Vagina (tissue), 2 donors: ENCODE results near the gene HSPA12A. TPM values are rescaled to one million over a fixed set of nuclear protein-coding genes. Genes with fewer than 3 reads are reported as not detected.

ENCODE experiments used
- DNase-seq, 2 donors: peaks; one replicate each; pipeline ENCODE4 v3.0.0-alpha.2; 2017; ENCODE audit errors: extremely low spot score in 2 of 2
- H3K27ac ChIP-seq: fragments of 200-600 bp; sonication (generic); one replicate; pipeline ENCODE4 v1.5.1; 2019
- H3K27me3 ChIP-seq: fragments of 200-600 bp; sonication (generic); one replicate; pipeline ENCODE4 v1.5.1; 2019
- H3K36me3 ChIP-seq, 2 donors: fragments of 200-600 bp; sonication (generic); one replicate each; pipeline ENCODE4 v1.5.1; 2017 to 2019
- H3K4me1 ChIP-seq: fragments of 200-600 bp; sonication (generic); one replicate; pipeline ENCODE4 v1.5.1; 2019
- H3K4me3 ChIP-seq, 2 donors: fragments of 200-600 bp; sonication (generic); 1 replicate in 1 of 2; 2 replicates in 1 of 2; pipeline ENCODE4 v1.5.1; 2016 to 2019
- H3K9me3 ChIP-seq: fragments of 200-600 bp; sonication (generic); one replicate; pipeline ENCODE4 v1.5.1; 2019
- POLR2A ChIP-seq, 2 donors: fragments of 450-650 bp; IDR thresholded peaks; one replicate each; pipeline ENCODE4 v1.6.1; 2017; ENCODE audit warnings: antibody characterized with exemption in 2 of 2, mild to moderate bottlenecking in 2 of 2, moderate library complexity in 2 of 2
- POLR2AphosphoS5 ChIP-seq, 2 donors: sonication (generic); formaldehyde crosslinking; IDR thresholded peaks; one replicate each; pipeline ENCODE4 v1.9.0; 2017; ENCODE audit warnings: antibody characterized with exemption in 2 of 2, mild to moderate bottlenecking in 2 of 2, low read depth in 1 of 2; ENCODE audit not compliant: insufficient read depth in 1 of 2
- intact Hi-C: fragments of 100-400 bp; cut with DNase I; formaldehyde crosslinking; loops from one replicate; pipeline ENCODE4 v1.15.1; 2023
- total RNA-seq: library from RNA; depleted of rRNA; stranded (reverse); fragments of >200 nt; gene quantifications from one replicate; pipeline ENCODE4 v1.2.3, GENCODE V29; 2016
- TF ChIP-seq, protein P1 (sequence below), 3 experiments: fragments of 450-650 bp in 2 of 3; fragments of 200-600 bp in 1 of 3; sonication (generic) in 1 of 3; IDR thresholded peaks; one replicate each; pipeline ENCODE4 v1.5.1; 2017 to 2019; ENCODE audit warnings: antibody characterized with exemption in 3 of 3, mild to moderate bottlenecking in 2 of 3, moderate library complexity in 2 of 3

HSPA12A gene
- total RNA-seq, 1 donor from 2014 or later = 28.7 TPM

DNA sequence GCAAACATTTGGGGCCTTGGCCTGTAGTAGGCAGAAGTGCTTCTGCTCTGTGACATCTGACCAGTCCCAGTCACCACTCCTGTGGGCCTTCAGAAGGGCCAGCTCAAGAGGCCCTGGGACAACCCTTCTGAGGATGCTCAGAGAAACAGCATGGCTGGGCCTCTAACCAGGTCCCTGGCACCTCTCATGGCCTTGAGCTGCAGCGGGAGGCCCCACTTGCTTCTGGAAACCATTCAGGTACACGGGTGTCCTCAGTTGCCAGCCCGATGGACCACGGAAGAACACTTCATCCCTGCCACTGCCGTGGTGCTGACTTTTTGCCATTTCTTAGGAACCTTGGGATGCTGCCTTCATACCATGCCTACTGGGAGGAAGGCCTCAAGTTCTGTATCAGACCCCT lies 57.6 kb downstream of the HSPA12A start:
- Histone ChIP-seq H3K4me1 (peaks cover 26% of the 10 kb centered on the region), H3K4me3 (no peak overlapping the region), H3K9me3 (no peaks in the 10 kb centered on the region), H3K27ac (no peak overlapping the region), H3K36me3 (no peaks in the 10 kb centered on the region), H3K27me3 (no peaks in the 10 kb centered on the region)
- intact Hi-C loops = loop anchor here (5.0 kb wide), 1 partner anchor 103 kb away; no protein-coding TSS in a partner anchor
- no peak for DNase-seq
- TF ChIP-seq POLR2AphosphoS5 (IDR thresholded peaks at IDR 0.05; ENCODE audit: insufficient read depth in 1 of 2, low read depth in 1 of 2) = no peak
- TF ChIP-seq POLR2A (IDR thresholded peaks at IDR 0.05) = no peak
- TF ChIP-seq, protein P1, sequence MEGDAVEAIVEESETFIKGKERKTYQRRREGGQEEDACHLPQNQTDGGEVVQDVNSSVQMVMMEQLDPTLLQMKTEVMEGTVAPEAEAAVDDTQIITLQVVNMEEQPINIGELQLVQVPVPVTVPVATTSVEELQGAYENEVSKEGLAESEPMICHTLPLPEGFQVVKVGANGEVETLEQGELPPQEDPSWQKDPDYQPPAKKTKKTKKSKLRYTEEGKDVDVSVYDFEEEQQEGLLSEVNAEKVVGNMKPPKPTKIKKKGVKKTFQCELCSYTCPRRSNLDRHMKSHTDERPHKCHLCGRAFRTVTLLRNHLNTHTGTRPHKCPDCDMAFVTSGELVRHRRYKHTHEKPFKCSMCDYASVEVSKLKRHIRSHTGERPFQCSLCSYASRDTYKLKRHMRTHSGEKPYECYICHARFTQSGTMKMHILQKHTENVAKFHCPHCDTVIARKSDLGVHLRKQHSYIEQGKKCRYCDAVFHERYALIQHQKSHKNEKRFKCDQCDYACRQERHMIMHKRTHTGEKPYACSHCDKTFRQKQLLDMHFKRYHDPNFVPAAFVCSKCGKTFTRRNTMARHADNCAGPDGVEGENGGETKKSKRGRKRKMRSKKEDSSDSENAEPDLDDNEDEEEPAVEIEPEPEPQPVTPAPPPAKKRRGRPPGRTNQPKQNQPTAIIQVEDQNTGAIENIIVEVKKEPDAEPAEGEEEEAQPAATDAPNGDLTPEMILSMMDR (IDR thresholded peaks at IDR 0.05) = no peak

DNA sequence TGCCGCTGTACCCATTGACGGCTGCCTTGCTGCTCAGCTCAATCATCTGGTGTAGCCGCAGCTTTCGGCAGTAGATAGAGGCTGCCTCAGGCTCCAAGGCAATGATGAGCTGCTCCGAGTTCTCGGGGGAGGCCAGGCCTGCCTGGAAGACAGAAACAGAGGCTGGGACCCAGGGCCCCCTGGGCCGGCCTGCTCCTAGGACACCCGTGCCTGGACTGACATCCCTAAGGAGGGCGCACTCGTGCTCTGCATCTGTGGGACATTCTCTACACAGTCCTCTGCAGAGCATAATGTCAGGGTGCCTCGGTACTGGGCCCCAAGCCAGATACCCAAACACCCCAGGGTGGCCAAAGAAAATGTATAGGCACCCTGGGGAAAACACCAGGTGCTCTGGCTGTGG lies 58.5 kb downstream of the HSPA12A start:
- Histone ChIP-seq H3K36me3 (no peaks in the 10 kb centered on the region), H3K4me3 (no peak overlapping the region), H3K27me3 (no peaks in the 10 kb centered on the region), H3K27ac (no peak overlapping the region), H3K9me3 (no peaks in the 10 kb centered on the region), H3K4me1 (peaks cover 17% of the 10 kb centered on the region)
- TF ChIP-seq, protein P1 (IDR thresholded peaks at IDR 0.05) = no peak
- no peak for TF ChIP-seq POLR2A (IDR thresholded peaks at IDR 0.05)
- TF ChIP-seq POLR2AphosphoS5 (IDR thresholded peaks at IDR 0.05; ENCODE audit: insufficient read depth in 1 of 2, low read depth in 1 of 2) = no peak
- intact Hi-C loops = loop anchor here (5.0 kb wide), 1 partner anchor 103 kb away; no protein-coding TSS in a partner anchor
- DNase-seq = no peak

DNA sequence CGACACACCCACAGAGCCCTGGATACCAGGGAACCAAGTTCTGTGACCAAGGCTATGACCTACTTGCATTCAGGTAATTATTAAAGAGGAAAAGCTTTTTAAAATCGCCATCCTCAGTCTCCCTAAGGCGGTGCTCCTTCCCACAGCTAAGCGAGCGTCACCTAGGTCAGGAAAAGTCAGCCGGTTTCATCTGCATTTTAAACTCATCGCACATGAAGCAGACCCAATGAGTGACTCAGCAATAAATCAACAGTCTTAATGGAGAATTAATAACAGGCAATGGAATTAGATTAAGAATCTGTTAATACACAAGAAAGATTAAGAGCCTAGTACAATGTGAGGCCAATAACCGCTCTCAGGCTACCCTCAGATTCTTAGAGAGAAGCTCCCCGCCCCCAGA lies 59.2 kb downstream of the HSPA12A start:
- Histone ChIP-seq H3K4me1 (peaks cover 12% of the 10 kb centered on the region), H3K9me3 (no peaks in the 10 kb centered on the region), H3K4me3 (no peak overlapping the region), H3K27ac (no peak overlapping the region), H3K27me3 (no peaks in the 10 kb centered on the region), H3K36me3 (no peaks in the 10 kb centered on the region)
- TF ChIP-seq POLR2A (IDR thresholded peaks at IDR 0.05) = no peak
- no peak for TF ChIP-seq POLR2AphosphoS5 (IDR thresholded peaks at IDR 0.05; ENCODE audit: insufficient read depth in 1 of 2, low read depth in 1 of 2)
- TF ChIP-seq, protein P1 (IDR thresholded peaks at IDR 0.05) = no peak
- intact Hi-C loops = loop anchor here (5.0 kb wide), 1 partner anchor 104 kb away; no protein-coding TSS in a partner anchor
- DNase-seq = no peak

DNA sequence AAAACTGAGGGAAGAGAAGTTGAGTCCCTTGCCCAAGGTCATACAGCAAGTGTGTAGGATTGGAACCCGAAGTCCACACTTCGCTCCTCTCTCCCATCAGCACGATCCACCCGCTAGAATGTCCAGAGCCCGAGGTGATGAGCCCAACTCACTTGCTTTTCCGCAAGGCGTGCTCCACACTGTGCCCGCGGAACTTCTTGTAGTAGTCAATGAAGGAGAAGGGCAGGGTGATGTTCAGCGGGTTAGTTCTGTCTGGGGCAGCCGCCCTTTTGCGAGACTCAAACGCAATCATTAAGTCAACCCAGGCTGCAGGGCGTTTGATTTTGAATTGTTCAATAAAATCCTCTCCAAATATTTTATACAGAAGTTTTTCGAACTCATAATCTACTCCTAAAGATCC lies 63.0 kb downstream of the HSPA12A start:
- intact Hi-C loops = no loop called here
- TF ChIP-seq POLR2AphosphoS5 (IDR thresholded peaks at IDR 0.05; ENCODE audit: insufficient read depth in 1 of 2, low read depth in 1 of 2) (no peak), POLR2A (IDR thresholded peaks at IDR 0.05) (no peak)
- TF ChIP-seq, protein P1 (IDR thresholded peaks at IDR 0.05) = no peak
- Histone ChIP-seq H3K27me3 (no peaks in the 10 kb centered on the region), H3K4me1 (peaks cover 5% of the 10 kb centered on the region), H3K4me3 (no peak overlapping the region), H3K27ac (no peak overlapping the region), H3K9me3 (no peaks in the 10 kb centered on the region), H3K36me3 (peaks cover 0 to 5% of the 10 kb centered on the region in 2 donors)
- DNase-seq = no peak

DNA sequence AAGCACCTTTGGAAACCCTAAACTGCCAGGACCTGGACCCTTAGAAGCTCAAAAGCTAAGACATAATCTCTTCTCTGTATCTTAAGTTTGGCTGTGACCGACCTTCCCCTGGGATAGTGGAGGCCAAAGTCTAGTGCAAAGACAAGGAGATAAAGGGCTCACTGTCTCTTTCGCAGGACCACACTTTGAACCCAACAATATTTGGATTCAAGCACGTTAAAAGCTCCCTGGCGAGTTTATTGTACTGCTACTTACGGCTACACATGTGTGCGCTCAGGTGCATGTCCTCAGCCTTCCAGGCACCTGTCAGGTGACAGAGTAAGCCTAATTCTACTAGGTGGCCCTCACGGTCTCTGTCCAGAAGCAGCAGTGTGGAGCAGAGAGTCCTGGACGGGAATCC lies 65.7 kb downstream of the HSPA12A start:
- TF ChIP-seq POLR2AphosphoS5 (IDR thresholded peaks at IDR 0.05; ENCODE audit: insufficient read depth in 1 of 2, low read depth in 1 of 2) = no peak
- TF ChIP-seq POLR2A (IDR thresholded peaks at IDR 0.05) = no peak
- TF ChIP-seq, protein P1 (IDR thresholded peaks at IDR 0.05) = no peak
- intact Hi-C loops = no loop called here
- no peak overlapping the region for H3K27ac ChIP-seq
- no peaks in the 10 kb centered on the region for H3K4me1 ChIP-seq
- H3K27me3 ChIP-seq = no peaks in the 10 kb centered on the region
- peaks cover 0 to 5% of the 10 kb centered on the region in 2 donors for H3K36me3 ChIP-seq
- H3K4me3 ChIP-seq = no peak overlapping the region
- no peak for DNase-seq
- H3K9me3 ChIP-seq = no peaks in the 10 kb centered on the region
